Measurements from ENCODE around the gene HS1BP3. TPM values are rescaled to one million over a fixed set of nuclear protein-coding genes. Genes with fewer than 3 reads are reported as not detected.

HS1BP3 gene
- polyA plus RNA-seq, 2 of the 4 experiments (the other 2 are of a cell fraction), result 12.4 to 23.5 TPM

DNA sequence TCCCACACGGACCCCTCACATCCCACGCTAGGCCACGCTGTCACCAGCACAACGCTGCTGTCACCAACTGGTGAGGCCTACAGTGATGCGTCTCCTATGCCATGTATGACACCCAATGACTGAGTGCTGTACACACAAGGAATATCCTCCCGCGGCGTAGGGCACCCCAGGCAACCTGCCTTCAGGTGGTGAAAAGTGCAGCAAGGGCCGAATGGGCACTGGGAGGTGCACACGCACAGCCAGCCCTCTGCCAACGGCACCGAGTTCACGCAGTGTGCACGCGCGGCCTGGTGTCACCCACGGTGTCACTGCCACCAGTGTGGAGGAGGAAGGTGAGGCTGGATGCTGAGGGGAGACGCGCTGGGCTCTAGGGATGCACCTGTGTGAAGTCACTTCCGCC is 4.5 kb downstream of the HS1BP3 start:
- no peak overlapping the region for H3K4me2 ChIP-seq
- peaks cover 20% of the 10 kb centered on the region; the same call in 2 of the 3 replicates for H3K4me1 ChIP-seq
- no peaks in the 10 kb centered on the region for H3K9me3 ChIP-seq
- FAIRE-seq (no peak), DNase-seq (ENCODE audit: low read depth in 1 of 2, low spot score in 1 of 2) (no peak), ATAC-seq (no peak)
- no peak overlapping the region for H3K27ac ChIP-seq
- CTCF ChIA-PET, result interaction anchor here (0.6 to 12.0 kb wide), 9 partner anchors 11 to 267 kb away, joined by 3 to 195 read pairs (median 3); partner anchors contain the start of gene GDF7
- no peak overlapping the region for H3K4me3 ChIP-seq
- WGBS (ENCODE audit: missing lambda C conversion rate), result 89% methylated on average over 20 of the region's 20 CpGs
- no peak for TF ChIP-seq ZFP36 (IDR thresholded peaks at IDR 0.05; ENCODE audit: borderline replicate concordance, partially characterized antibody)
- TF ChIP-seq RFX5 (IDR thresholded peaks at IDR 0.05), result no peak
- no peak for TF ChIP-seq MYC (IDR thresholded peaks at IDR 0.05; ENCODE audit: borderline replicate concordance, low read length)
- TF ChIP-seq HOXA7 (CRISPR knock-in tag; IDR thresholded peaks at IDR 0.05), result no peak
- no peak for TF ChIP-seq FOSB (CRISPR knock-in tag; IDR thresholded peaks at IDR 0.05)
- TF ChIP-seq, protein P1, sequence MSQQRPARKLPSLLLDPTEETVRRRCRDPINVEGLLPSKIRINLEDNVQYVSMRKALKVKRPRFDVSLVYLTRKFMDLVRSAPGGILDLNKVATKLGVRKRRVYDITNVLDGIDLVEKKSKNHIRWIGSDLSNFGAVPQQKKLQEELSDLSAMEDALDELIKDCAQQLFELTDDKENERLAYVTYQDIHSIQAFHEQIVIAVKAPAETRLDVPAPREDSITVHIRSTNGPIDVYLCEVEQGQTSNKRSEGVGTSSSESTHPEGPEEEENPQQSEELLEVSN (IDR thresholded peaks at IDR 0.05; ENCODE audit: borderline replicate concordance, low read depth), result no peak
- TF ChIP-seq ZC3H11A (IDR thresholded peaks at IDR 0.05), result no peak
- TF ChIP-seq HOXB5 (CRISPR knock-in tag; IDR thresholded peaks at IDR 0.05), result no peak
- TF ChIP-seq, protein P2, sequence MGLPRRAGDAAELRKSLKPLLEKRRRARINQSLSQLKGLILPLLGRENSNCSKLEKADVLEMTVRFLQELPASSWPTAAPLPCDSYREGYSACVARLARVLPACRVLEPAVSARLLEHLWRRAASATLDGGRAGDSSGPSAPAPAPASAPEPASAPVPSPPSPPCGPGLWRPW (IDR thresholded peaks at IDR 0.05), result no peak
- no peak for TF ChIP-seq POLR2A (IDR thresholded peaks at IDR 0.05; ENCODE audit: low read length)
- POLR2A ChIA-PET, result interaction anchor here (7.0 kb wide), 1 partner anchor 199 kb away, joined by 73 read pairs; the partner anchor contains the start of gene RHOB

DNA sequence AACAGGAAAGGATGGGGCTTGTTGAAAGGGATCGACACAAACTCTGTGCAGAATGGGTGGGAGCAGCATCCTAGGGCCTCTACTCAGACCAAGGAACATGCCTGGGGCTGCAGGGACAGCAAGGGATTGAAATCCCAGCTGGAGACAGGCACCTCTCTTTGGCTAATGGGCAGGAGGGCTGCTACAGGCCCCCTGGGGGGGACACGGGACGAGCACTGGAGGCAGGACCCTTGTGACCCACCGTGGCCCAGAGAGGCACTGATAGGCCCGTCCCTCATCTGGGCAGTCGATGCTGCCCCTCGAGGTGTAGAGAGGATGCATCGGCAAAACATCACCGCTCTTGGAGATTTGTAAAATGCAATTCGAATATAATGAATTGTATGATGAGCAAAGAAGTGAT is 5.1 kb downstream of the HS1BP3 start:
- H3K9me3 ChIP-seq, result no peaks in the 10 kb centered on the region
- H3K4me2 ChIP-seq, result no peak overlapping the region
- POLR2A ChIA-PET, result interaction anchor here (7.0 kb wide), 1 partner anchor 198 kb away, joined by 73 read pairs; the partner anchor contains the start of gene RHOB
- DNase-seq (ENCODE audit: low read depth in 1 of 2, low spot score in 1 of 2), result no peak
- TF ChIP-seq CHD2 (IDR thresholded peaks at IDR 0.05; ENCODE audit: low read length, partially characterized antibody) (no peak), RCOR1 (IDR thresholded peaks at IDR 0.05; ENCODE audit: low read depth, low read length) (no peak), POLR2AphosphoS2 (conservative IDR thresholded peaks at IDR 0.05; ENCODE audit: low read length) (no peak)
- ATAC-seq, result no peak
- H3K27ac ChIP-seq, result no peak overlapping the region
- WGBS (ENCODE audit: missing lambda C conversion rate), result 70% methylated on average over 10 of the region's 10 CpGs
- CTCF ChIA-PET, result interaction anchor here (0.6 to 12.0 kb wide), 5 partner anchors 13 to 234 kb away, joined by 3 to 195 read pairs (median 11); partner anchors contain the start of gene GDF7
- no peak for FAIRE-seq
- no peak overlapping the region for H3K4me3 ChIP-seq
- H3K4me1 ChIP-seq, result peaks cover 20% of the 10 kb centered on the region; the same call in 2 of the 3 replicates

DNA sequence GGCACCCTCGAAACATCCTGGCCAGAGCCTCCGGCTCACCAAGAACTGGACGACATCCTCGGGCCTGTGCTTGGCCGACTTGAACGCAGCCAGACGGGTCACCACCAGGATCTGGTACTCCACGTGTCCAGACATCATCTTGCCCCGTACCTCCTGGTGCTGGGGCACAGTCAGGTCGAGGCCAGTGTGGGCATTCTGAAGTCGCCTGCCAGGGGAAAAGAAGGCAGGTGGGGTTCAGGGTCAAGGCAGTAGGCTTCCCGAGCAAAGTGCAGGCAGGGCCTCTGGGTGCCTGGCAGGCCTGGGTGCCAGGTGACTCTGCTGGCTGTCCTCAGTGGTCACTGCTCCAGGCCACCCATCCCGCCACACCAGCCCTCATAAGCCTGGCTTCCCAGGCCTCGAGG is 5.6 kb downstream of the HS1BP3 start:
- WGBS (ENCODE audit: missing lambda C conversion rate), result 86% methylated on average over 13 of the region's 14 CpGs
- POLR2A ChIA-PET, result no interaction called here

DNA sequence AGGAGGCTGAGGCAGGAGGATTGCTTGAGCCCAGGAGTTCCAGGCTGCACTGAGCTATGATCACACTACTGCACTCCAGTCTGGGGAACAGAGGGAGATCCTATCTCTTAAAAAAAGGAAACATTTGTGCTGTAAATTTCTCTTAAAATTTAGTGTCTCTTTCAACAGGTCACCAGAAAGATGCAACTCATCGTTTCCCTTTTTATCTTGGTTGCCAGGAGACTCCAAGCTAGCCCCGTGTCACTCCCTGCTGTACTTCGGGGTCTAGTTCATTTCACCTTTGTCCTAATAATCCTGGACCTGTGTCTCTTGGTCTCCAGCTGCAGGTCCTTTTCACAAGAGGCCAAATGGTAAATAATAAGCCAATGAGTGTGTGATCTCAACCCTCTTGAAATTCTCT is 7.1 kb downstream of the HS1BP3 start:
- ChIA-PET CTCF (interaction anchor here (0.7 to 17.8 kb wide), 22 partner anchors 9 to 325 kb away, joined by 3 to 355 read pairs (median 16); partner anchors contain the start of genes GDF7 and HS1BP3), POLR2A (interaction anchor here (6.1 kb wide), 1 partner anchor 196 kb away, joined by 100 read pairs; the partner anchor contains the start of gene RHOB)
- no peak overlapping the region for H3K4me2 ChIP-seq
- WGBS (ENCODE audit: missing lambda C conversion rate), result 62% methylated on average over 3 of the region's 3 CpGs
- no peak for ATAC-seq
- peaks cover 11% of the 10 kb centered on the region; the same call in 2 of the 3 replicates for H3K4me1 ChIP-seq
- no peak overlapping the region for H3K4me3 ChIP-seq
- FAIRE-seq, result no peak
- no peaks in the 10 kb centered on the region for H3K9me3 ChIP-seq
- H3K27ac ChIP-seq, result no peak overlapping the region
- no peak for DNase-seq (ENCODE audit: low read depth in 1 of 2, low spot score in 1 of 2)
- TF ChIP-seq ESRRA (IDR thresholded peaks at IDR 0.05; ENCODE audit: borderline replicate concordance, low read length), result no peak
- no peak for TF ChIP-seq NFE2L2 (conservative IDR thresholded peaks at IDR 0.05; ENCODE audit: low read length)
- no peak for TF ChIP-seq RAD21 (conservative IDR thresholded peaks at IDR 0.05 in 1 of 2, IDR thresholded peaks at IDR 0.05 in 1 of 2)
- TF ChIP-seq RCOR1 (IDR thresholded peaks at IDR 0.05; ENCODE audit: low read depth, low read length), result no peak
- no peak for TF ChIP-seq CEBPB (IDR thresholded peaks at IDR 0.05)
- no peak for TF ChIP-seq ZNF302 (CRISPR knock-in tag; IDR thresholded peaks at IDR 0.05)
- no peak for TF ChIP-seq CHD4 (IDR thresholded peaks at IDR 0.05; ENCODE audit: borderline replicate concordance)
- TF ChIP-seq EHMT2 (IDR thresholded peaks at IDR 0.05; ENCODE audit: low read depth), result no peak
- TF ChIP-seq NPAS2 (CRISPR knock-in tag; IDR thresholded peaks at IDR 0.05; ENCODE audit: borderline replicate concordance), result no peak
- TF ChIP-seq, protein P3, sequence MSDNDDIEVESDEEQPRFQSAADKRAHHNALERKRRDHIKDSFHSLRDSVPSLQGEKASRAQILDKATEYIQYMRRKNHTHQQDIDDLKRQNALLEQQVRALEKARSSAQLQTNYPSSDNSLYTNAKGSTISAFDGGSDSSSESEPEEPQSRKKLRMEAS (IDR thresholded peaks at IDR 0.05), result no peak
- no peak for TF ChIP-seq HOXA7 (CRISPR knock-in tag; IDR thresholded peaks at IDR 0.05)
- TF ChIP-seq, protein P4, sequence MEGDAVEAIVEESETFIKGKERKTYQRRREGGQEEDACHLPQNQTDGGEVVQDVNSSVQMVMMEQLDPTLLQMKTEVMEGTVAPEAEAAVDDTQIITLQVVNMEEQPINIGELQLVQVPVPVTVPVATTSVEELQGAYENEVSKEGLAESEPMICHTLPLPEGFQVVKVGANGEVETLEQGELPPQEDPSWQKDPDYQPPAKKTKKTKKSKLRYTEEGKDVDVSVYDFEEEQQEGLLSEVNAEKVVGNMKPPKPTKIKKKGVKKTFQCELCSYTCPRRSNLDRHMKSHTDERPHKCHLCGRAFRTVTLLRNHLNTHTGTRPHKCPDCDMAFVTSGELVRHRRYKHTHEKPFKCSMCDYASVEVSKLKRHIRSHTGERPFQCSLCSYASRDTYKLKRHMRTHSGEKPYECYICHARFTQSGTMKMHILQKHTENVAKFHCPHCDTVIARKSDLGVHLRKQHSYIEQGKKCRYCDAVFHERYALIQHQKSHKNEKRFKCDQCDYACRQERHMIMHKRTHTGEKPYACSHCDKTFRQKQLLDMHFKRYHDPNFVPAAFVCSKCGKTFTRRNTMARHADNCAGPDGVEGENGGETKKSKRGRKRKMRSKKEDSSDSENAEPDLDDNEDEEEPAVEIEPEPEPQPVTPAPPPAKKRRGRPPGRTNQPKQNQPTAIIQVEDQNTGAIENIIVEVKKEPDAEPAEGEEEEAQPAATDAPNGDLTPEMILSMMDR (IDR thresholded peaks at IDR 0.05), result no peak

More for the DNA sequence above, 5.6 kb downstream of the HS1BP3 start:
- ATAC-seq (no peak), FAIRE-seq (no peak), DNase-seq (ENCODE audit: low read depth in 1 of 2, low spot score in 1 of 2) (no peak)
- H3K4me3 ChIP-seq, result no peak overlapping the region
- CTCF ChIA-PET, result interaction anchor here (0.6 to 17.8 kb wide), 5 partner anchors 12 to 264 kb away, joined by 3 to 355 read pairs (median 105); no protein-coding TSS in a partner anchor
- no peaks in the 10 kb centered on the region for H3K9me3 ChIP-seq
- peaks cover 20% of the 10 kb centered on the region; the same call in 2 of the 3 replicates for H3K4me1 ChIP-seq
- TF ChIP-seq HOXB5 (CRISPR knock-in tag; IDR thresholded peaks at IDR 0.05), result no peak
- TF ChIP-seq CBX2 (IDR thresholded peaks at IDR 0.05; ENCODE audit: borderline replicate concordance, low read depth), result no peak
- TF ChIP-seq, protein P5, sequence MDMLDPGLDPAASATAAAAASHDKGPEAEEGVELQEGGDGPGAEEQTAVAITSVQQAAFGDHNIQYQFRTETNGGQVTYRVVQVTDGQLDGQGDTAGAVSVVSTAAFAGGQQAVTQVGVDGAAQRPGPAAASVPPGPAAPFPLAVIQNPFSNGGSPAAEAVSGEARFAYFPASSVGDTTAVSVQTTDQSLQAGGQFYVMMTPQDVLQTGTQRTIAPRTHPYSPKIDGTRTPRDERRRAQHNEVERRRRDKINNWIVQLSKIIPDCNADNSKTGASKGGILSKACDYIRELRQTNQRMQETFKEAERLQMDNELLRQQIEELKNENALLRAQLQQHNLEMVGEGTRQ (IDR thresholded peaks at IDR 0.05), result no peak
- TF ChIP-seq FOXS1 (CRISPR knock-in tag; IDR thresholded peaks at IDR 0.05), result no peak
- no peak for TF ChIP-seq RAD21 (conservative IDR thresholded peaks at IDR 0.05 in 1 of 2, IDR thresholded peaks at IDR 0.05 in 1 of 2)
- no peak overlapping the region for H3K4me2 ChIP-seq
- H3K27ac ChIP-seq, result no peak overlapping the region

Measured in A549 (cell line).